ENCODE results near the gene DHX38.
"Not testable (repeated sequence)": the region's sequence is repeated elsewhere in the genome, so short reads cannot be mapped to it uniquely, and the experiment has no call there.

The DHX38 gene

DNA sequence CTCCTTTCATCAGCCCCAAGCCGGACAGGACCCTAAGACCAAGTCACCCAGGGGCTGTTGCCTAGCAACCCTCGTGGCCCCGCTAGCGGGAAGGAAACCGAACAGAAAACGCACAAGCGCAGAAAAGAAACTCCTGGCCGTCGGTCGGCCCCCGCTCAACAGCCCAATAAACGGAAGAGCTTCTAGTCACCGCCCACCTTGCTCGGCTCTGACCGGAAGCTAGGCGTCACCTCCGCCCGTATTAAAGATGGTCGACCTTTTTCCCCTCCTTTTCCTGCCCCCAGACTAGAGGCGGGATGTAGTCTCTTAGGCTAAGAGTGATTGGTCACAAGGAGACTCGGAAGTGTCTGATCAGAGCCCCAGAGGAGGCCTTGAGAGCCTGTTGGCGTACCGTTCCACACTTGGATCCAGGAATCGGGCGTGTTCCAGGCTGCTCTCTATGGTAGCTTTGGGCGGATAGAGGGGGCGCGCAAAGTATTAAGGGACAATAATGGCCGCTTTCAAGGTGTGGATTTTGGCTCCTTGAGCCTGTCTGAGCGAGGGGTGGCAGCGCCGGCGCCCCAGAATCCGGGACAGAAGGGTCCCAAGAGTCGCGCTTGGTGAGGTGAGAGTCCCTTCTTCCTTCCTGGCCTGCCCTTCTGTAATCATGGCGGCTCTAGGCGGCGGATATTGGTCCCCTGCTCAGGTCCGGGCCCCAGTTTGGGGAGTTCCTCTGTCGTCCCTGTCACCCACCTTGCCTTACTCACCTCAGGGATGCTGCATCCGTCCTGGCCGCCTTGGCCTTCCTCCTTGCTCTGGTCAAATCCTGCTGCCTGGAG is at the start of gene DHX38, which contains the start of gene TXNL4B:
Gene DHX38 (plus strand): TSS at position 400 of the 818 bp plus-strand sequence. CDS start 2,311 bp downstream, outside the sequence.
Gene TXNL4B (minus strand): TSS at position 173 of the 818 bp plus-strand sequence. CDS start 2,871 bp downstream, outside the sequence.
- TF ChIP-seq, protein P1, sequence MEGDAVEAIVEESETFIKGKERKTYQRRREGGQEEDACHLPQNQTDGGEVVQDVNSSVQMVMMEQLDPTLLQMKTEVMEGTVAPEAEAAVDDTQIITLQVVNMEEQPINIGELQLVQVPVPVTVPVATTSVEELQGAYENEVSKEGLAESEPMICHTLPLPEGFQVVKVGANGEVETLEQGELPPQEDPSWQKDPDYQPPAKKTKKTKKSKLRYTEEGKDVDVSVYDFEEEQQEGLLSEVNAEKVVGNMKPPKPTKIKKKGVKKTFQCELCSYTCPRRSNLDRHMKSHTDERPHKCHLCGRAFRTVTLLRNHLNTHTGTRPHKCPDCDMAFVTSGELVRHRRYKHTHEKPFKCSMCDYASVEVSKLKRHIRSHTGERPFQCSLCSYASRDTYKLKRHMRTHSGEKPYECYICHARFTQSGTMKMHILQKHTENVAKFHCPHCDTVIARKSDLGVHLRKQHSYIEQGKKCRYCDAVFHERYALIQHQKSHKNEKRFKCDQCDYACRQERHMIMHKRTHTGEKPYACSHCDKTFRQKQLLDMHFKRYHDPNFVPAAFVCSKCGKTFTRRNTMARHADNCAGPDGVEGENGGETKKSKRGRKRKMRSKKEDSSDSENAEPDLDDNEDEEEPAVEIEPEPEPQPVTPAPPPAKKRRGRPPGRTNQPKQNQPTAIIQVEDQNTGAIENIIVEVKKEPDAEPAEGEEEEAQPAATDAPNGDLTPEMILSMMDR (IDR thresholded peaks at IDR 0.05; ENCODE audit: control insufficient read depth, extremely low read depth, insufficient read depth), result no peak
- peak within 1 kb of the TSS; percentile 92 for H3K4me3 ChIP-seq (ENCODE audit: low read depth, low read length)
- peak; percentile 99 for DNase-seq (ENCODE audit: low read depth)

DNA sequence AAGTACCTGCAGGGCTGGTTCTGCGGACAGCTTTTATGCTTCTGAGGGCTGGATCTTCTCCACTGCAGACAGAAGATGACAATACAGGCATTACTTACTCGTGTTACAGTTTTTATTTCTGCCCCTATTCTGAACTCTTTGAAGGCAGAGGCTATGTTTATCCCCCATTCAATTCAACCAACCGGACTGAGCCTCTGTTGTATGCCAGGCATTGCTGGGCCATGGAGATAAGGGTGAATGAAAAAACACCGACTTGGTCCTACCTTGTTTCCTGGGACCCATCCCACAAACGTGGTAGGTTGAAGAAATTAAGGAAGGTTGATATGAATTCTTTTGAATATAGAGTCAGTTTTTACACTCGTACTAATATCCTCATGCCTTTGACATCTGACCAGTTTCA is 49.4 kb upstream of the DHX38 start:
- TF ChIP-seq, protein P1 (IDR thresholded peaks at IDR 0.05; ENCODE audit: control insufficient read depth, extremely low read depth, insufficient read depth), result no peak
- H3K4me3 ChIP-seq (ENCODE audit: low read depth, low read length), result no peak overlapping the region
- no peak for DNase-seq (ENCODE audit: low read depth)

DNA sequence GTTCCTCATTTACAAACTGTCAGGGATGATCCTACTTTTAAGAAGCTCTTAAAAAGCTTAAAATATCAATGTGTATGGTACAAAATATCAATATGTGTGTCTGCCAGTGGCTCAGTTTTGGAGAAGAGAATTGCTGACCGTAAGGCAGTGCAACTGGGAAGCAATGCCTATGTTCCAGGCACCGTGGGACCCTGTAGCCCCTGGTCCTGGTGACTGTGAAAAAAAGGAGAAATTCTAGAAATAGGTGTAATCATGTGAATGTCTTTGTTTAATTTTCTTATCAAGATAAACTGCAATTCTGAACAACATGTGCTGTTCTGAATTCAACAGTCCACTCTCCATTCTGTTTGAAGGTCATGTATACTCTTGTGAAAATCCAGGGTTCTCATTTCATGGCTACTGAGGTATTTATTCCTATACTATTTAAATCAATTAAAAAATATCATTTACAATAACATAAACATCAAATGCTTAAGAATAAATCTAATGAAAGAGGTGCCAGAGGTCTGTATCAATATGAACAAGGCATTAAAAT is 48.8 kb upstream of the DHX38 start:
- TF ChIP-seq, protein P1 (IDR thresholded peaks at IDR 0.05; ENCODE audit: control insufficient read depth, extremely low read depth, insufficient read depth), result no peak
- no peak overlapping the region for H3K4me3 ChIP-seq (ENCODE audit: low read depth, low read length)
- no peak for DNase-seq (ENCODE audit: low read depth)

DNA sequence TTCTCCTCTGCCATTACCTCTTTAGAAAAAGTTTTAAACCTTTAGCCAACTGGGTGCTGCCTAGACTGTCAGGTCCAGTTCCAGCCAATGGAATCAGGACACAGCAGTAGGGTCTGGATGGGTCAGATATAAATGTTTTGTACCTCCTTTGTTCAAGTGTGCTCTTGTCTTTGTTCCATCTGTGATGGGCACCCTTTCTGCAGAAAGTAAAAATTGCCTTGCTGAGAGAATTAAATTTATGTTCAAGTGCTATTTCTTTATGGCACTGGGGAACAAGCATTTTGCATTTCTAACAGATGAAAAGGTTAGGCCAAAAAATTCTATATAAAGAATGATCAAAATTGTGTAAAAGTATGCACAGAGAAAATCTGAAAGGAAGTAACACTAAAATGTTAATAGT is 44.5 kb upstream of the DHX38 start:
- DNase-seq (ENCODE audit: low read depth), result no peak
- no peak overlapping the region for H3K4me3 ChIP-seq (ENCODE audit: low read depth, low read length)
- TF ChIP-seq, protein P1 (IDR thresholded peaks at IDR 0.05; ENCODE audit: control insufficient read depth, extremely low read depth, insufficient read depth), result no peak

DNA sequence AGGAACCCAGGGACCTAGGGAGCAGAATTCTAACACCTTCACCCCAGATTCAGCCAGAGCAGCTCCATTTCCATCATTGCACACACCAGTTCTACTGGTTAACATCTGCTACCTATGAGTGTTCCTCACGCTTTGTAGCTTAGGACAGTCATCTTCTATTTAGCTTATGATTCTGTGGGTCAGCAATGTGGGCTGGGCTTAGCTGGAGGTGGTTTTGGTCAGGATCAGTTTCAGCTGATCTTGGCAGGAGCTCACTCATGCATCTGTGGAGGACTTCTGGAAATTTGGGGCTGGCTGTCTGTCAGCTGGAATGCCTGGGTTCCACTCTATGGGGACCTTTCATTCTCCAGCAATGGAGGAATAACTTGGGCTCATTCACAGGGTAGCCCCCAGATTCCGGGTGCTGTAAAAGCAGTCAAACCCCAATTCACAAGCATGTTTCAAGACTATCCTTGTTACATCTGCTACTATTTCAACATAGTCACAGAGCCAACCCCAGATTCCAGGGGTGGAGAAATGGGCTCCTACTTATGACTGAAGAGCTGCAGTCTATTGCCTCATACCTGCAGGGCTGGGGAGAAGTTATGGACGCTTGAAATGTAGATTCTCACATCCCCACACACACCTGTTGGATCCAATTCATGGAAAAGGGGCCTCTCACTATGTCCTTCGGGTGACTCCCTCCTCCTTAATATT is 42.7 kb upstream of the DHX38 start:
- H3K4me3 ChIP-seq (ENCODE audit: low read depth, low read length), result no peak overlapping the region
- no peak for DNase-seq (ENCODE audit: low read depth)
- TF ChIP-seq, protein P1 (IDR thresholded peaks at IDR 0.05; ENCODE audit: control insufficient read depth, extremely low read depth, insufficient read depth), result no peak

DNA sequence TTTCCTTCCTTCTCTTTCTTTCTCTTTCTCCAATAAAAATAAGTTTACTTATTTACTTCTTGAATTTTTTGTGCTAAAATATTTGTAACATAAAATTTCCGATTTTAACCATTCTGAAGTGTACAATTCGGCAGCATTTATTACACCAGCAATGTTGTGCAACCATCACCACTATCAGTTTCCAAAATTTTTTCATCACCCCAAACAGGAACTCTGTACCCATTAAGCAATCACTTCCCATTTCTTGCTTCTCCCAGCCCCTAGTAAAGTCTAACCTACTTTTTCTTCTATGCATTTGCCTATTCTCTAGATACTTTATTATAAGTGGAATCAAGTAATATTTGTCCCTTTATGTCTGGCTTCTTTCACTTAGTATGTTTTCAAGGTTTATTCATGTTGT is 41.8 kb upstream of the DHX38 start:
- TF ChIP-seq, protein P1 (IDR thresholded peaks at IDR 0.05; ENCODE audit: control insufficient read depth, extremely low read depth, insufficient read depth), result no peak
- no peak for DNase-seq (ENCODE audit: low read depth)
- no peak overlapping the region for H3K4me3 ChIP-seq (ENCODE audit: low read depth, low read length)

DNA sequence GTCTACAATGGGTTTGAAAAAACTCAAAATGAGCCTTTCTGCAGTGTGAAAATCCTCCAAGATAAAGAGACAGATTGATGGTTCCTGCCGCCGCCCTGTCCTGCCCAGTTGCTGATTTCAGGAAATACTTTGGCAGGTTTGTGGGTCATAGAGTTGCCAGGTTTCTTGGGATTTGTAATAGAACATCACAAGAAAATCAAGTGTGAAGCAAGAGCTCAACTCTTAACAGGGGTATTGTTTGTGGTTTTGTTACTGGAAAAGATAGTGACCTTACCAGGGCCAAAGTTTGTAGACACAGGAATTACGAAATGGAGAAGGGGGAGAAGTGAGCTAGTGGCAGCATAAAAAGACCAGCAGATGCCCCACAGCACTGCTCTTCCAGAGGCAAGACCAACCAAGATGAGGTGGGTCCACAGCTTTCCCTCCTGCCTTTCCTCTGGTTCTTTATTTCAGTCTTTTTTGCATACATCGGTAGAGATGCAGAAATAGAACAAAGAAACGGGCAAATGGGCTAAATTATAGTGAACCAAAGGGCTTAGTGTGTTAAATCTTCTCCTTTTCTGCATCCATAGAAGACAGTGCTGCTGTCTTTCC is 39.3 kb upstream of the DHX38 start, which contains the start of gene HP:
Gene HP (plus strand): TSS at position 252 of the 594 bp plus-strand sequence. CDS start 148 bp downstream, at position 400.
- not testable (repeated sequence) for DNase-seq (ENCODE audit: low read depth); H3K4me3 ChIP-seq (ENCODE audit: low read depth, low read length)
